ENCODE data around the gene ZAP70.

DNA sequence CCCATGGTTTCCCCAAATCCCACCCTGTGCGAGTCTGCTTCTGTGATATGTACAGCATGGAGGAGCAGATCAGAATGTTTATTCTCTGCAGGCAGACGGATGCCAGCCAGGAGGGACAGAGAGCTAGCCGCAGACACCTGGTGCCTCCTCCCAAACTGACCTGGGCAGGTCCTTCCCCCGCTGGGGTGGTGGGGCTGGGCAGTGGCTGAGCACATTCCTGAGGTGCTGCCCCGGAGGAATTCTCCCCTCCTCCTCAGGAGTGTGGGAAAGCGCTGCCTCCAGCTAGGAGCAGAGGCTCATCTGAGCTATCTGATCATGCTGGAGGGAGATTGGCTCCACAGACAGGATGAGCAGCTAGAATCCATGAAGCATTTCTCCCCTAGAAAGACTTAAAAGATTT lies 22.2 kb upstream of the ZAP70 start:
- TF ChIP-seq POLR2A (IDR thresholded peaks at IDR 0.05; ENCODE audit: low read depth, low read length) (no peak), POU2F2 (IDR thresholded peaks at IDR 0.05; ENCODE audit: borderline replicate concordance, low read depth, low read length) (no peak), CREB1 (IDR thresholded peaks at IDR 0.05; ENCODE audit: low read depth) (no peak), USF1 (IDR thresholded peaks at IDR 0.05; ENCODE audit: borderline replicate concordance, extremely low read length, insufficient read depth, low read depth, low read length) (no peak), CTCF (IDR thresholded peaks at IDR 0.05 in 2 of 3, conservative IDR thresholded peaks at IDR 0.05 in 1 of 3; ENCODE audit: control insufficient read depth in 2 of 3, extremely low read depth in 1 of 3, insufficient read depth in 1 of 3, low read depth in 3 of 3, low read length in 3 of 3) (no peak), BCL11A (IDR thresholded peaks at IDR 0.05; ENCODE audit: low read depth, low read length) (no peak), ATF3 (IDR thresholded peaks at IDR 0.05; ENCODE audit: borderline replicate concordance, extremely low read depth, low read depth, low read length) (no peak), HCFC1 (IDR thresholded peaks at IDR 0.05; ENCODE audit: low read length) (no peak), SMC3 (IDR thresholded peaks at IDR 0.05; ENCODE audit: borderline replicate concordance, low read length) (no peak)
